PC-3 (cell line): ENCODE data around the gene RASAL2. TPM values are rescaled to one million over a fixed set of nuclear protein-coding genes. Genes with fewer than 3 reads are reported as not detected.

Source experiments
- ATAC-seq: fragments of 200-7000 bp; cut with Tn5 transposase; 2 replicates; pipeline ENCODE4 v1.9.1; 2020; ENCODE audit warnings: mild to moderate bottlenecking, moderate library complexity
- BruUV-seq: library from RNA; stranded (reverse); fragments of 400-500 nt; replicated peaks from 2 replicates; lab custom pipeline; 2021; lab: Mats Ljungman, UMichigan
- CTCF ChIA-PET: fragments of 300-600 bp; sonication (Branson Sonifier 250); formaldehyde crosslinking; loops from one replicate; lab custom pipeline; 2022; ENCODE audit warnings: antibody characterized with exemption; lab: Charles Lee
- POLR2A ChIA-PET: fragments of 300-600 bp; sonication (Branson Sonifier 250); formaldehyde crosslinking; loops from one replicate; lab custom pipeline; 2022; ENCODE audit warnings: antibody characterized with exemption; ENCODE audit not compliant: unreplicated experiment; lab: Charles Lee
- DNase-seq: peaks from one replicate; pipeline ENCODE4 v3.0.0-alpha.2; 2015
- H2AFZ ChIP-seq: fragments of 300-600 bp; sonication (generic); 2 replicates; pipeline ENCODE4 v1.6.0; 2016; ENCODE audit warnings: antibody characterized with exemption, low read length
- H3F3A ChIP-seq: fragments of 300-600 bp; sonication (generic); one replicate; pipeline ENCODE4 v1.6.0; 2017; ENCODE audit warnings: antibody characterized with exemption, low read length, control low read depth, mild to moderate bottlenecking; ENCODE audit not compliant: unreplicated experiment
- H3K27ac ChIP-seq: fragments of 300-600 bp; sonication (generic); 2 replicates; pipeline ENCODE4 v1.5.1; 2016; ENCODE audit warnings: mild to moderate bottlenecking, low read length
- H3K27me3 ChIP-seq: fragments of 300-600 bp; sonication (generic); 2 replicates; pipeline ENCODE4 v1.6.1; 2016; ENCODE audit warnings: low read length, mixed read lengths
- H3K36me3 ChIP-seq: fragments of 300-600 bp; sonication (generic); 2 replicates; pipeline ENCODE4 v1.6.1; 2016; ENCODE audit warnings: low read depth, mixed run types, low read length, mixed read lengths
- H3K4me1 ChIP-seq: fragments of 300-600 bp; sonication (generic); 2 replicates; pipeline ENCODE4 v1.5.1; 2016; ENCODE audit warnings: low read length; ENCODE audit not compliant: insufficient read depth
- H3K4me2 ChIP-seq: fragments of 300-600 bp; sonication (generic); 2 replicates; pipeline ENCODE4 v1.6.0; 2016; ENCODE audit warnings: low read length
- H3K4me3 ChIP-seq: fragments of 300-600 bp; sonication (generic); 2 replicates; pipeline ENCODE4 v1.5.1; 2016; ENCODE audit warnings: mild to moderate bottlenecking, low read length, mixed read lengths
- H3K79me2 ChIP-seq: fragments of 300-600 bp; sonication (generic); 2 replicates; pipeline ENCODE4 v1.6.1; 2017; ENCODE audit warnings: low read length, mixed read lengths
- H3K9ac ChIP-seq: fragments of 300-600 bp; sonication (generic); 2 replicates; pipeline ENCODE4 v1.6.0; 2016; ENCODE audit warnings: mild to moderate bottlenecking, low read length
- H3K9me2 ChIP-seq: fragments of 300-600 bp; sonication (generic); replicated peaks from 2 replicates; pipeline ENCODE4 v1.6.1; 2016; ENCODE audit warnings: mixed run types, low read length, mixed read lengths
- H3K9me3 ChIP-seq: fragments of 300-600 bp; sonication (generic); 2 replicates; pipeline ENCODE4 v1.6.1; 2016; ENCODE audit warnings: low read length, mixed read lengths
- H4K20me1 ChIP-seq: fragments of 300-600 bp; sonication (generic); 2 replicates; pipeline ENCODE4 v1.6.1; 2016; ENCODE audit warnings: low read length, mixed read lengths
- EZH2 ChIP-seq: fragments of 300-600 bp; sonication (generic); IDR thresholded peaks from one replicate; pipeline ENCODE4 v1.6.1; 2017; ENCODE audit warnings: antibody characterized with exemption, mild to moderate bottlenecking, low read length; ENCODE audit not compliant: unreplicated experiment
- EZH2phosphoT487 ChIP-seq: fragments of 300-600 bp; sonication (generic); IDR thresholded peaks from 2 replicates; pipeline ENCODE4 v1.6.1; 2018; ENCODE audit warnings: mild to moderate bottlenecking, antibody characterized with exemption, low read length, borderline replicate concordance
- intact Hi-C: fragments of 100-400 bp; cut with micrococcal nuclease; formaldehyde crosslinking; loops from 2 replicates; pipeline ENCODE4 v1.9.0; 2023
- total RNA-seq: library from RNA; depleted of rRNA; stranded (reverse); fragments of >200 nt; gene quantifications from 2 replicates; pipeline ENCODE4 v1.2.3, GENCODE V29; 2014
- TF ChIP-seq, protein P1 (sequence below): fragments of 300-600 bp; sonication (generic); conservative IDR thresholded peaks from 2 replicates; pipeline ENCODE4 v1.5.1; 2017; ENCODE audit warnings: antibody characterized with exemption, low read depth, mild to moderate bottlenecking, low read length

Gene RASAL2
- total RNA-seq, 1 experiment from 2014 or later: 7.9 TPM

GRCh38 chr1:178278916-178279686 lies 185.2 kb downstream of the RASAL2 start:
- no peak for TF ChIP-seq EZH2phosphoT487
- TF ChIP-seq EZH2: no peak
- TF ChIP-seq, protein P1, sequence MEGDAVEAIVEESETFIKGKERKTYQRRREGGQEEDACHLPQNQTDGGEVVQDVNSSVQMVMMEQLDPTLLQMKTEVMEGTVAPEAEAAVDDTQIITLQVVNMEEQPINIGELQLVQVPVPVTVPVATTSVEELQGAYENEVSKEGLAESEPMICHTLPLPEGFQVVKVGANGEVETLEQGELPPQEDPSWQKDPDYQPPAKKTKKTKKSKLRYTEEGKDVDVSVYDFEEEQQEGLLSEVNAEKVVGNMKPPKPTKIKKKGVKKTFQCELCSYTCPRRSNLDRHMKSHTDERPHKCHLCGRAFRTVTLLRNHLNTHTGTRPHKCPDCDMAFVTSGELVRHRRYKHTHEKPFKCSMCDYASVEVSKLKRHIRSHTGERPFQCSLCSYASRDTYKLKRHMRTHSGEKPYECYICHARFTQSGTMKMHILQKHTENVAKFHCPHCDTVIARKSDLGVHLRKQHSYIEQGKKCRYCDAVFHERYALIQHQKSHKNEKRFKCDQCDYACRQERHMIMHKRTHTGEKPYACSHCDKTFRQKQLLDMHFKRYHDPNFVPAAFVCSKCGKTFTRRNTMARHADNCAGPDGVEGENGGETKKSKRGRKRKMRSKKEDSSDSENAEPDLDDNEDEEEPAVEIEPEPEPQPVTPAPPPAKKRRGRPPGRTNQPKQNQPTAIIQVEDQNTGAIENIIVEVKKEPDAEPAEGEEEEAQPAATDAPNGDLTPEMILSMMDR: no peak
- Histone ChIP-seq H3K27ac (no peak overlapping the region), H3K9ac (no peak overlapping the region), H2AFZ (no peak overlapping the region), H3K36me3 (no peaks in the 10 kb centered on the region), H3K4me2 (no peak overlapping the region), H3F3A (no peaks in the 10 kb centered on the region), H3K27me3 (no peaks in the 10 kb centered on the region), H3K79me2 (no peaks in the 10 kb centered on the region), H3K9me2 (no peaks in the 10 kb centered on the region), H3K4me1 (peaks cover 23% of the 10 kb centered on the region), H3K4me3 (no peak overlapping the region), H4K20me1 (no peaks in the 10 kb centered on the region), H3K9me3 (no peaks in the 10 kb centered on the region)
- CTCF ChIA-PET: no interaction called here
- intact Hi-C loops: no loop called here
- DNase-seq (peak; percentile 5), ATAC-seq (no peak)
- POLR2A ChIA-PET: no interaction called here
- no TSS peak for BruUV-seq

DNA sequence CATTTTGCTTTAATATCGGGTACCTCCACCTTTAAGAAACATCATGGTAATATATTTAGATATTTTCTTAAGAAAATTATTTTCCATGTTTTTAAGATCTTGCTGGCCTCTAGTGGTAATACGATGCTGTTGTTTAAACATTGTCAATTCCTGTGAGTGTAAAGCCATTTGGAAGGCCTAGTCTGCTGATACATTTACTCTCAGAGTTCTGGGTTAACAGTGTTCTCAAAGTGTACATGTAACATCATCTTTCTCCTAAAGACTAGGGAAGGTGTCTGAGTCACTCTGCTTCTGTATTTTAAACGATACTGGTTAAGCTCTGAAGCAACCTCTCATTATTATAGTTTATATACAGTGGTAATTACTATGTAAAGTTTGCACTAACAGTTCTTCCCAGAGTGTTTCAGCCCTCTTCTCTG lies 189.1 kb downstream of the RASAL2 start:
- ATAC-seq (peak; percentile 85), DNase-seq (peak; percentile 62)
- POLR2A ChIA-PET: interaction anchor here (0.6 kb wide), 1 partner anchor 188 kb away, joined by 3 read pairs; no protein-coding TSS in a partner anchor
- H3F3A ChIP-seq: no peaks in the 10 kb centered on the region
- no peaks in the 10 kb centered on the region for H4K20me1 ChIP-seq
- CTCF ChIA-PET: interaction anchor here (0.5 to 0.7 kb wide), 2 partner anchors 47 to 251 kb away, joined by 5 read pairs; no protein-coding TSS in a partner anchor
- H3K4me2 ChIP-seq: peak overlapping the region; percentile 51; the same call in 1 of the 2 replicates
- no peaks in the 10 kb centered on the region for H3K36me3 ChIP-seq
- TF ChIP-seq EZH2phosphoT487 (no peak), EZH2 (no peak)
- TF ChIP-seq, protein P1: peak; percentile 61
- no peaks in the 10 kb centered on the region for H3K9me3 ChIP-seq
- no peaks in the 10 kb centered on the region for H3K9me2 ChIP-seq
- BruUV-seq: TSS peak; percentile 19
- H3K4me1 ChIP-seq: peaks cover 23% of the 10 kb centered on the region
- no peak overlapping the region for H3K4me3 ChIP-seq
- H3K27ac ChIP-seq: peak overlapping the region; percentile 51
- intact Hi-C loops: loop anchor here (1.0 to 5.0 kb wide), 7 partner anchors 44 to 335 kb away; partner anchors contain the start of gene RASAL2
- H3K9ac ChIP-seq: peak overlapping the region; percentile 49
- no peaks in the 10 kb centered on the region for H3K27me3 ChIP-seq
- H2AFZ ChIP-seq: no peak overlapping the region
- no peaks in the 10 kb centered on the region for H3K79me2 ChIP-seq
